ENCODE measurements around the gene TEX12. TPM values are rescaled to one million over a fixed set of nuclear protein-coding genes. Genes with fewer than 3 reads are reported as not detected.

TEX12 gene
- total RNA-seq, 1 donor from 2014 or later, result not detected

DNA sequence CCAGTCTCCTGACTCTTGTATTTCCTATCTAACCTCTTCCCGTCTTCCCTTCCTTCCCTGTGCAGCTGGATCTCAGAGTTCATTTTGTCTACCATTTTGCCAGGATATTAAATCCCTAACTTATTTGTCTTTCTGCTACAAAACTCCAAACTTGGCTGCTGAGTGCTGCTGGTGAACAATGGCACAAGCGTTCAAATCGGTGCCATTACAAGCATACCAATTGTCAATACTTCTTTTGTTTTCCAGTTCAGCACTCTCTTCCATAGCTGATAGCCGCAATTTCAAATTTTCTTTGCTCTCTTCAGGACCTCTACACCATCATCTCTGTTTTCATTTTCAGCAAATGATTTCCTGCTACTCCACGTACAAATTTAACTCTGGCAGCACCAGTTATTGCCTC lies 16.7 kb upstream of the TEX12 start:
- no peak for DNase-seq
- ChIA-PET CTCF (no interaction called here), POLR2A (no interaction called here)
- Mint-ChIP-seq H3K27ac (no peak overlapping the region), H3K27me3 (no peaks in the 10 kb centered on the region), H3K9me3 (no peaks in the 10 kb centered on the region), H3K4me1 (no peaks in the 10 kb centered on the region), H3K4me3 (no peak overlapping the region), H3K36me3 (ENCODE audit: low read depth) (no peaks in the 10 kb centered on the region)
- TF ChIP-seq, protein P1, sequence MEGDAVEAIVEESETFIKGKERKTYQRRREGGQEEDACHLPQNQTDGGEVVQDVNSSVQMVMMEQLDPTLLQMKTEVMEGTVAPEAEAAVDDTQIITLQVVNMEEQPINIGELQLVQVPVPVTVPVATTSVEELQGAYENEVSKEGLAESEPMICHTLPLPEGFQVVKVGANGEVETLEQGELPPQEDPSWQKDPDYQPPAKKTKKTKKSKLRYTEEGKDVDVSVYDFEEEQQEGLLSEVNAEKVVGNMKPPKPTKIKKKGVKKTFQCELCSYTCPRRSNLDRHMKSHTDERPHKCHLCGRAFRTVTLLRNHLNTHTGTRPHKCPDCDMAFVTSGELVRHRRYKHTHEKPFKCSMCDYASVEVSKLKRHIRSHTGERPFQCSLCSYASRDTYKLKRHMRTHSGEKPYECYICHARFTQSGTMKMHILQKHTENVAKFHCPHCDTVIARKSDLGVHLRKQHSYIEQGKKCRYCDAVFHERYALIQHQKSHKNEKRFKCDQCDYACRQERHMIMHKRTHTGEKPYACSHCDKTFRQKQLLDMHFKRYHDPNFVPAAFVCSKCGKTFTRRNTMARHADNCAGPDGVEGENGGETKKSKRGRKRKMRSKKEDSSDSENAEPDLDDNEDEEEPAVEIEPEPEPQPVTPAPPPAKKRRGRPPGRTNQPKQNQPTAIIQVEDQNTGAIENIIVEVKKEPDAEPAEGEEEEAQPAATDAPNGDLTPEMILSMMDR (IDR thresholded peaks at IDR 0.05), result no peak
- no peak for ATAC-seq (ENCODE audit: low read depth)
- intact Hi-C loops (cut with micrococcal nuclease), result no loop called here

DNA sequence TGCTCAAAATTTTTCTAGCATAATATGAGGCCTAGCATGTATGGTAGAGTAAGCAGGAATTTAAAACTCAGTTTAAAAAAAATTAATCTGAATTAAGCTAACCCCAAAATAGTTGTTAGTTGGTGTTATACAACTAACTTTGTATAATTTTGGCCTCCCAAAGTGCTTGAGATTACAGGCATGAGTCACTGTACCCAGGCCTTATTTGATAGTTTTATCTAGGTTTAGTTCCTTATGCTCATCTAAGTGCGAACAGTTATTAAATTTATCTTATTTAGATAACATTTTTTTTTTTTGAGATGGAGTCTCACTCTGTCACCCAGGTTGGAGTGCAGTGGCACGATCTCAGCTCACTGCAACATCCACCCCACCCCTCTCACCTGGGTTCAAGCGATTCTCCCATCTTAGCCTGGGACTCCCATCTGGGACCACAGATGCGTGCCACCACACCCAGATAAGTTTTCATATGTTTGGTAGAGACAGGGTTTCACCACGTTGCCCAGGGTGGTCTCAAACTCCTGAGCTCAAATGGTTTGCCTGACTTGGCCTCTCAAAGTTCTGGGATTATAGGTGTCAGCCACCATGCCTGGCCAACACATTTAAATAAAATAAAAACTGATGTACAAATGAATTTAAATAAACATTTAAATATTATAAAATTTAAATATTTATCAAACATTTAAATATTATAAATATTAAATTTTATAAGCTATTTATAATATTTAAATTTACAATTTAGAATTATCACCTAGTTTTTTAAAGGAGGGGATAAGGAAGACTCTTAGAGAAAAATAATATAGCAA lies 10.8 kb upstream of the TEX12 start:
- intact Hi-C loops (cut with micrococcal nuclease), result no loop called here
- Mint-ChIP-seq H3K9me3 (no peaks in the 10 kb centered on the region), H3K27me3 (no peaks in the 10 kb centered on the region), H3K4me1 (peaks cover 2% of the 10 kb centered on the region), H3K27ac (no peak overlapping the region), H3K36me3 (ENCODE audit: low read depth) (no peaks in the 10 kb centered on the region), H3K4me3 (no peak overlapping the region)
- POLR2A ChIA-PET, result no interaction called here
- CTCF ChIA-PET, result no interaction called here
- DNase-seq (no peak), ATAC-seq (ENCODE audit: low read depth) (no peak)
- TF ChIP-seq, protein P1 (IDR thresholded peaks at IDR 0.05), result no peak

DNA sequence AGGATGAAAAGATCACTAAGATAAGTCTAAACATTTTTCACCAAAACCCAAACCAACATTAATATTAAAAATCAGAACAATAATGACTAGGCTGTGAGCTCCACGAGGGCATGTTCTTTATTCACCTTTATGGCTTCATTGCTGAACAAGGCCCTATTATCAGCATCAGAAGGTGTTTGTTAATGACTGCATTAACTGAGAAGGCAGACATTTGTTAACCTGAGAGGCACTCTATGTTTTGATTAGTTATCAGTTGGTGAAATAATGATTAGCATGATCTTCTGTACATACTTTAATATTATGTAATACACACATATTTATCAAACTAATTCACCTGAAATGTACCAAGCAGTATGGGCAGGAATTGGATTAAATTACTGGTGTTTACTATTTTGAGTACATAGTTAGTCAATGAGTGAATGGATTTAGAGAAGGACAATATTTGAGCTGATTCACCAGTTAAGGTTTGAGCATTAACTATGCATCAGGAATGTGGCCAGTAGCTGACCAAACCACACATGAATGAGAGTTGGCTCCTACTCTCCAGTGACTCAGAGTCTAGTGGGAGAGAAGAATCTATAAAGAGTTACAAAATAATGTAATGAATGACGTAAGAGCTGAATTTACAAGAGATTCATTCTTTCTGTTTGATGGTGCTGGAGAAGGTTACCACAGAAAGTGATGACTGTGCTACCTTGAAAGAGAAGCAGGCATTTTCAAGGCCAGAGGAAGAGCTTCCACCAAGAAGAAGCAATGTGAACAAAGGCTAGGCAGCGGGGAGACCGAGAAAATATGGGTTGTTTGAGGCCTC lies 10.0 kb upstream of the TEX12 start:
- ChIA-PET CTCF (no interaction called here), POLR2A (no interaction called here)
- no peaks in the 10 kb centered on the region for H3K27me3 Mint-ChIP-seq
- intact Hi-C loops (cut with micrococcal nuclease), result no loop called here
- ATAC-seq (ENCODE audit: low read depth), result no peak
- no peak overlapping the region for H3K27ac Mint-ChIP-seq
- no peaks in the 10 kb centered on the region for H3K9me3 Mint-ChIP-seq
- no peak overlapping the region for H3K4me3 Mint-ChIP-seq
- TF ChIP-seq, protein P1 (IDR thresholded peaks at IDR 0.05), result no peak
- peaks cover 2% of the 10 kb centered on the region for H3K4me1 Mint-ChIP-seq
- no peaks in the 10 kb centered on the region for H3K36me3 Mint-ChIP-seq (ENCODE audit: low read depth)
- no peak for DNase-seq

DNA sequence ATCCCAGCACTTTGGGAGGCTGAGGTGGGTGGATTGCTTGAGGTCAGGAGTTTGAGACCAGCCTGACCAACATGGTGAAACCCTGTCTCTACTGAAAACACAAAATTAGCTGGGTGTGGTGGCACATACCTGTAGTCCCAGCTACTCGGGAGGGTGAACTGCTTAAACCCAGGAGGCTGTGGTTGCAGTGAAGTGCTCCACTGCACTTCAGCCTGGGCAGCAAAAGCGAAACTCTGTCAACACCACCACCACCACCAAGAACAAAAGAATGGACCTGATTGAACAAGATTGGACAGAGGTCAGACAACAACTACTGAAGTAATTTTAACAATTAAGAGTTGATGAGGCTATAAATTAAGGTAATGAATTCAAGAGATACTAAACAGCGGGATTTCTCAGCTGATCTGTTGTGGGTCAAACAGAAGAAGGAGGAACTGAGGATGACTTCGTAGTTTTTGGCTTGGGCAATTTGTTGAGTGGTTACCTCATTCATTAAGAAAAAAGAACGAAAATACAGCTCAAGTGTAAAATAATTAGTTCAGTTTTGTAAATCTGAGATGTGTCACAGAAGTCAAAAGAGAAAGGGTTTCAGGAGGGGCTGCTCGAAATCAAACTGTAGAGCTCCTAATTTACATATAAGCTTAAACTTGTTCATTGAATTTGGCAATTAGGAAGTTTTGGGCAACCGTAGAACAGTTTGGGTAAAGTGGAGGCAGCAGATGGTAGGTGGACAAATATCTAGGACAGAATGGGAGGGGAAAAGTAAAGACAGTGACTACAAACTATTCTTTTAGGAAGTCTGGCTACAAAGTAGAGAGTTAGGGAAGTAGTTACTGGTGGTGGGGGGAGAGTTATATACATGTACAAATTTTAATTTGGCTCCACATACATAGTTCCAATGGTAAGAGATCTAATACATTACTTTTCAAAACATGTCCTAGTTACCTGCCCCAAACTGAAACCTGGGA lies 7.8 kb upstream of the TEX12 start:
- no peak overlapping the region for H3K4me3 Mint-ChIP-seq
- H3K36me3 Mint-ChIP-seq (ENCODE audit: low read depth), result no peaks in the 10 kb centered on the region
- DNase-seq (no peak), ATAC-seq (ENCODE audit: low read depth) (no peak)
- H3K4me1 Mint-ChIP-seq, result peaks cover 9% of the 10 kb centered on the region
- H3K27me3 Mint-ChIP-seq, result peaks cover 11% of the 10 kb centered on the region
- H3K9me3 Mint-ChIP-seq, result no peaks in the 10 kb centered on the region
- H3K27ac Mint-ChIP-seq, result no peak overlapping the region
- intact Hi-C loops (cut with micrococcal nuclease), result no loop called here
- ChIA-PET CTCF (no interaction called here), POLR2A (no interaction called here)
- TF ChIP-seq, protein P1 (IDR thresholded peaks at IDR 0.05), result no peak

Measured in activated B cell treated with CpG ODN at 0.5 μM for 24 hours (primary cell).